HCEC 1CT (cell line): Measurements from ENCODE around the gene CCL21.
A peak's percentile ranks its signal among the peaks of the same experiment; 100 is the strongest.

ENCODE experiments used
- DNase-seq: peaks from one replicate; pipeline ENCODE4 v3.0.0-alpha.2; 2017

The CCL21 gene

GRCh38 chr9:34701769-34702736 lies 7.9 kb downstream of the CCL21 start:
- DNase-seq, result peak; percentile 70

GRCh38 chr9:34701023-34701768 lies 8.7 kb downstream of the CCL21 start:
- peak; percentile 46 for DNase-seq

- DNase-seq, result no peak
These were observed 15.1 kb downstream of the CCL21 start for GRCh38 chr9:34694811-34695210.

GRCh38 chr9:34693560-34693959 lies 16.4 kb downstream of the CCL21 start:
- no peak for DNase-seq

GRCh38 chr9:34691936-34692315 lies 18.0 kb downstream of the CCL21 start:
- DNase-seq, result no peak

- no peak for DNase-seq
These were observed 18.7 kb downstream of the CCL21 start, which contains the start of gene CCL19 for GRCh38 chr9:34690983-34691935. Gene CCL19, minus strand, starts transcription at chr9:34691276. Its CDS starts 137 bp downstream, at chr9:34691139.

GRCh38 chr9:34689512-34689911 lies 20.4 kb downstream of the CCL21 start:
- DNase-seq, result no peak

GRCh38 chr9:34689116-34689470 lies 20.8 kb downstream of the CCL21 start:
- DNase-seq, result no peak

GRCh38 chr9:34688329-34689115 lies 21.4 kb downstream of the CCL21 start:
- DNase-seq, result no peak

GRCh38 chr9:34687276-34688030 lies 22.5 kb downstream of the CCL21 start:
- no peak for DNase-seq

- no peak for DNase-seq
These were observed 23.2 kb downstream of the CCL21 start for GRCh38 chr9:34686732-34687131.

- no peak for DNase-seq
These were observed 23.7 kb downstream of the CCL21 start for GRCh38 chr9:34686231-34686630.

GRCh38 chr9:34685591-34685990 lies 24.3 kb downstream of the CCL21 start:
- no peak for DNase-seq

GRCh38 chr9:34684816-34685215 lies 25.1 kb downstream of the CCL21 start:
- DNase-seq, result no peak

- DNase-seq, result no peak
These were observed 25.8 kb downstream of the CCL21 start for GRCh38 chr9:34684145-34684544.

GRCh38 chr9:34675869-34676268 lies 34.1 kb downstream of the CCL21 start:
- DNase-seq, result no peak

- peak; percentile 70 for DNase-seq
These were observed 34.8 kb downstream of the CCL21 start for GRCh38 chr9:34675048-34675714.

- DNase-seq, result no peak
These were observed 35.5 kb downstream of the CCL21 start for GRCh38 chr9:34674440-34674839.

- no peak for DNase-seq
These were observed 38.6 kb downstream of the CCL21 start for GRCh38 chr9:34671307-34671706.

GRCh38 chr9:34669809-34670562 lies 40.0 kb downstream of the CCL21 start:
- DNase-seq, result no peak
